Measurements from ENCODE around the gene CPNE4. TPM values are rescaled to one million over a fixed set of nuclear protein-coding genes. Genes with fewer than 3 reads are reported as not detected.
"Not testable (repeated sequence)": the region's sequence is repeated elsewhere in the genome, so short reads cannot be mapped to it uniquely, and the experiment has no call there.

Gene CPNE4
- total RNA-seq, 1 donor from 2014 or later = 16.1 TPM

- Mint-ChIP-seq H3K9me3 (peaks cover 2% of the 10 kb centered on the region), H3K4me1 (peaks cover 28% of the 10 kb centered on the region), H3K27ac (ENCODE audit: unreplicated experiment) (peak within 1 kb of the TSS; percentile 97), H3K4me3 (peak within 1 kb of the TSS; percentile 97), H3K27me3 (ENCODE audit: low read depth) (peaks cover 32% of the 10 kb centered on the region), H3K36me3 (ENCODE audit: low read depth) (peaks cover 12% of the 10 kb centered on the region)
- no peak for TF ChIP-seq CTCF (conservative IDR thresholded peaks at IDR 0.05)
- peak; percentile 72 for DNase-seq (ENCODE audit: low read depth, low spot score)
Observed at GRCh38 chr3:131502530-131503319, 532.1 kb downstream of the CPNE4 start, which contains the start of gene MRPL3. TSS of gene MRPL3 (minus strand) at chr3:131502971. CDS start at chr3:131502821, 150 bp downstream.

- no peak for DNase-seq (ENCODE audit: low read depth, low spot score)
- TF ChIP-seq CTCF (conservative IDR thresholded peaks at IDR 0.05) = no peak
- Mint-ChIP-seq H3K36me3 (ENCODE audit: low read depth) (peaks cover 12% of the 10 kb centered on the region), H3K27ac (ENCODE audit: unreplicated experiment) (peak overlapping the region; percentile 97), H3K4me3 (peak overlapping the region; percentile 97), H3K4me1 (peaks cover 28% of the 10 kb centered on the region), H3K27me3 (ENCODE audit: low read depth) (peaks cover 29% of the 10 kb centered on the region), H3K9me3 (peaks cover 2% of the 10 kb centered on the region)
Observed at GRCh38 chr3:131501949-131502348, 532.9 kb downstream of the CPNE4 start.

- peaks cover 16% of the 10 kb centered on the region for H3K36me3 Mint-ChIP-seq (ENCODE audit: low read depth)
- no peaks in the 10 kb centered on the region for H3K9me3 Mint-ChIP-seq
- TF ChIP-seq CTCF (conservative IDR thresholded peaks at IDR 0.05) = no peak
- no peak for DNase-seq (ENCODE audit: low read depth, low spot score)
- H3K27me3 Mint-ChIP-seq (ENCODE audit: low read depth) = no peaks in the 10 kb centered on the region
- no peak overlapping the region for H3K4me3 Mint-ChIP-seq
- no peak overlapping the region for H3K27ac Mint-ChIP-seq (ENCODE audit: unreplicated experiment)
- peaks cover 17% of the 10 kb centered on the region for H3K4me1 Mint-ChIP-seq
Observed at GRCh38 chr3:131494706-131495105, 540.1 kb downstream of the CPNE4 start.

GRCh38 chr3:131491775-131492174 lies 543.0 kb downstream of the CPNE4 start:
- Mint-ChIP-seq H3K4me3 (no peak overlapping the region), H3K27me3 (ENCODE audit: low read depth) (no peaks in the 10 kb centered on the region), H3K36me3 (ENCODE audit: low read depth) (peaks cover 19% of the 10 kb centered on the region), H3K4me1 (peaks cover 15% of the 10 kb centered on the region), H3K9me3 (no peaks in the 10 kb centered on the region), H3K27ac (ENCODE audit: unreplicated experiment) (no peak overlapping the region)
- DNase-seq (ENCODE audit: low read depth, low spot score) = no peak
- no peak for TF ChIP-seq CTCF (conservative IDR thresholded peaks at IDR 0.05)

- TF ChIP-seq CTCF (conservative IDR thresholded peaks at IDR 0.05) = no peak
- no peak overlapping the region for H3K4me3 Mint-ChIP-seq
- peaks cover 19% of the 10 kb centered on the region for H3K36me3 Mint-ChIP-seq (ENCODE audit: low read depth)
- no peaks in the 10 kb centered on the region for H3K27me3 Mint-ChIP-seq (ENCODE audit: low read depth)
- DNase-seq (ENCODE audit: low read depth, low spot score) = no peak
- no peaks in the 10 kb centered on the region for H3K9me3 Mint-ChIP-seq
- peaks cover 9% of the 10 kb centered on the region for H3K4me1 Mint-ChIP-seq
- no peak overlapping the region for H3K27ac Mint-ChIP-seq (ENCODE audit: unreplicated experiment)
Observed at GRCh38 chr3:131491084-131491483, 543.7 kb downstream of the CPNE4 start.

GRCh38 chr3:131486545-131486944 lies 548.3 kb downstream of the CPNE4 start:
- not testable (repeated sequence) for H3K27me3 Mint-ChIP-seq (ENCODE audit: low read depth); DNase-seq (ENCODE audit: low read depth, low spot score); H3K9me3 Mint-ChIP-seq; H3K27ac Mint-ChIP-seq (ENCODE audit: unreplicated experiment); H3K4me3 Mint-ChIP-seq; H3K4me1 Mint-ChIP-seq
- H3K36me3 Mint-ChIP-seq (ENCODE audit: low read depth) = peaks cover 11% of the 10 kb centered on the region

Measured in neural crest cell (in vitro differentiated cells).